Smooth muscle cell (in vitro differentiated cells): Measurements from ENCODE around the gene FBXO8. TPM values are rescaled to one million over a fixed set of nuclear protein-coding genes. Genes with fewer than 3 reads are reported as not detected.
"Not testable (repeated sequence)": the region's sequence is repeated elsewhere in the genome, so short reads cannot be mapped to it uniquely, and the experiment has no call there.

ENCODE experiments used
- DNase-seq: peaks from one replicate; lab custom pipeline; 2025; ENCODE audit not compliant: unreplicated experiment; lab: John Stamatoyannopoulos, UW
- H2AFZ ChIP-seq: fragments of 200-600 bp; sonication (generic); 2 replicates; pipeline ENCODE4 v1.6.0; 2016; ENCODE audit warnings: antibody characterized with exemption, low read depth, mild to moderate bottlenecking
- H3F3A ChIP-seq: fragments of 200-600 bp; sonication (generic); 2 replicates; pipeline ENCODE4 v1.6.0; 2017; ENCODE audit warnings: antibody characterized with exemption, low read depth
- H3K27ac ChIP-seq: fragments of 200-600 bp; sonication (generic); 2 replicates; pipeline ENCODE4 v1.5.1; 2016; ENCODE audit warnings: low read depth, mild to moderate bottlenecking
- H3K27me3 ChIP-seq: fragments of 200-600 bp; sonication (generic); 2 replicates; pipeline ENCODE4 v1.6.1; 2016; ENCODE audit warnings: low read depth, mild to moderate bottlenecking
- H3K36me3 ChIP-seq: fragments of 200-600 bp; sonication (generic); 2 replicates; pipeline ENCODE4 v1.5.1; 2016; ENCODE audit warnings: low read depth
- H3K4me1 ChIP-seq: fragments of 200-600 bp; sonication (generic); 2 replicates; pipeline ENCODE4 v1.5.1; 2016; ENCODE audit warnings: low read depth
- H3K4me2 ChIP-seq: fragments of 200-600 bp; sonication (generic); 2 replicates; pipeline ENCODE4 v1.6.0; 2016; ENCODE audit warnings: mild to moderate bottlenecking
- H3K4me3 ChIP-seq: fragments of 200-600 bp; sonication (generic); 2 replicates; pipeline ENCODE4 v1.5.1; 2016; ENCODE audit warnings: mild to moderate bottlenecking
- H3K79me2 ChIP-seq: fragments of 200-600 bp; sonication (generic); 2 replicates; pipeline ENCODE4 v1.6.0; 2016; ENCODE audit warnings: low read depth, mild to moderate bottlenecking
- H3K9ac ChIP-seq: fragments of 200-600 bp; sonication (generic); 2 replicates; pipeline ENCODE4 v1.6.0; 2016; ENCODE audit warnings: low read depth
- H3K9me3 ChIP-seq: fragments of 200-600 bp; sonication (generic); replicated peaks from 2 replicates; pipeline ENCODE4 v1.5.1; 2016; ENCODE audit warnings: low read depth
- H4K20me1 ChIP-seq: fragments of 200-600 bp; sonication (generic); 2 replicates; pipeline ENCODE4 v1.6.0; 2016; ENCODE audit warnings: low read depth
- CTCF ChIP-seq: fragments of 200-600 bp; sonication (generic); IDR thresholded peaks from 2 replicates; pipeline ENCODE4 v1.5.1; 2017; ENCODE audit warnings: borderline replicate concordance, mild to moderate bottlenecking, antibody characterized with exemption; ENCODE audit not compliant: insufficient read depth, poor library complexity, severe bottlenecking
- WGBS: methylation state at CpG from one replicate; pipeline ENCODE4 v1.1.7; 2016; ENCODE audit warnings: low lambda C conversion rate; 5-methylcytosine and 5-hydroxymethylcytosine counted together
- polyA plus RNA-seq: library from polyadenylated mRNA; unstranded; fragments of >200 nt; fragmentation: Nextera tagmentation; extraction: Ambion mirVana; gene quantifications from 2 replicates; pipeline ENCODE4 v1.2.1, GENCODE V29; 2016
- total RNA-seq: library from RNA; depleted of rRNA; stranded (reverse); fragments of >200 nt; gene quantifications from 2 replicates; pipeline ENCODE4 v1.2.3, GENCODE V29; 2014

The FBXO8 gene
- total and polyA plus RNA-seq, 2 experiments from 2014 or later, result 34.2 to 54.3 TPM

- Histone ChIP-seq H3F3A (no peaks in the 10 kb centered on the region), H3K4me2 (no peak overlapping the region), H4K20me1 (no peaks in the 10 kb centered on the region), H3K36me3 (peaks cover 27% of the 10 kb centered on the region), H3K4me3 (no peak overlapping the region), H3K79me2 (no peaks in the 10 kb centered on the region), H3K27ac (no peak overlapping the region), H3K4me1 (no peaks in the 10 kb centered on the region), H2AFZ (no peak overlapping the region), H3K9ac (no peak overlapping the region), H3K27me3 (no peaks in the 10 kb centered on the region), H3K9me3 (no peaks in the 10 kb centered on the region)
- no peak for TF ChIP-seq CTCF
- no peak for DNase-seq
- 100% methylated on average over 1 of the region's 1 CpG for WGBS
These were observed 21.2 kb upstream of the FBXO8 start for GRCh38 chr4:174304664-174305063.

GRCh38 chr4:174303687-174304086 is 20.2 kb upstream of the FBXO8 start:
- Histone ChIP-seq H3K27ac (no peak overlapping the region), H3K4me2 (no peak overlapping the region), H2AFZ (no peak overlapping the region), H3K4me1 (no peaks in the 10 kb centered on the region), H3K4me3 (no peak overlapping the region), H3K36me3 (peaks cover 28% of the 10 kb centered on the region), H3F3A (no peaks in the 10 kb centered on the region), H3K9me3 (no peaks in the 10 kb centered on the region), H3K9ac (no peak overlapping the region), H4K20me1 (no peaks in the 10 kb centered on the region), H3K79me2 (peaks cover under 1% of the 10 kb centered on the region), H3K27me3 (no peaks in the 10 kb centered on the region)
- TF ChIP-seq CTCF, result no peak
- WGBS, result 98% methylated on average over 1 of the region's 1 CpG
- DNase-seq, result no peak

- H3K9ac ChIP-seq, H3K4me2 ChIP-seq, H3K27me3 ChIP-seq, H3K4me1 ChIP-seq, H2AFZ ChIP-seq, H3K27ac ChIP-seq, H3K4me3 ChIP-seq, H4K20me1 ChIP-seq, H3K9me3 ChIP-seq, DNase-seq, H3F3A ChIP-seq: not testable (repeated sequence)
- Histone ChIP-seq H3K36me3 (peaks cover 33% of the 10 kb centered on the region), H3K79me2 (peaks cover 60% of the 10 kb centered on the region)
- 99% methylated on average over 19 of the region's 27 CpGs for WGBS
These were observed 11.7 kb upstream of the FBXO8 start for GRCh38 chr4:174295142-174295541.

- H3K4me2 ChIP-seq, H3K27ac ChIP-seq, H4K20me1 ChIP-seq, H3K4me3 ChIP-seq, H3K27me3 ChIP-seq, H3F3A ChIP-seq, H3K9ac ChIP-seq, DNase-seq, H2AFZ ChIP-seq, H3K4me1 ChIP-seq, H3K9me3 ChIP-seq: not testable (repeated sequence)
- WGBS, result no CpG with 5 or more reads among the region's 30 CpGs
- H3K36me3 ChIP-seq, result peaks cover 28% of the 10 kb centered on the region
- H3K79me2 ChIP-seq, result peaks cover 65% of the 10 kb centered on the region
These were observed 11.2 kb upstream of the FBXO8 start for GRCh38 chr4:174294641-174295040.

GRCh38 chr4:174292473-174292872 is 9.0 kb upstream of the FBXO8 start:
- H4K20me1 ChIP-seq, result no peaks in the 10 kb centered on the region
- no peaks in the 10 kb centered on the region for H3K27me3 ChIP-seq
- no peaks in the 10 kb centered on the region for H3K4me1 ChIP-seq
- DNase-seq, result no peak
- TF ChIP-seq CTCF, result no peak
- H3K27ac ChIP-seq, result no peak overlapping the region
- peaks cover 81% of the 10 kb centered on the region for H3K79me2 ChIP-seq
- no peak overlapping the region for H2AFZ ChIP-seq
- no peak overlapping the region for H3K9ac ChIP-seq
- no peak overlapping the region for H3K4me3 ChIP-seq
- H3K36me3 ChIP-seq, result peaks cover 27% of the 10 kb centered on the region
- WGBS, result 100% methylated on average over 2 of the region's 2 CpGs
- H3K9me3 ChIP-seq, result peaks cover 7% of the 10 kb centered on the region
- H3F3A ChIP-seq, result no peaks in the 10 kb centered on the region
- H3K4me2 ChIP-seq, result no peak overlapping the region
